Lower leg skin (tissue), 3 donors: ENCODE measurements around the gene FAM240A.

Experiments used
- POLR2A ChIP-seq, 2 donors: fragments of 450-650 bp; IDR thresholded peaks; one replicate each; pipeline ENCODE4 v1.6.1; 2016 to 2017; ENCODE audit warnings: antibody characterized with exemption in 2 of 2, mild to moderate bottlenecking in 1 of 2, moderate library complexity in 1 of 2
- TF ChIP-seq, protein P1 (sequence below), 3 donors: fragments of 450-650 bp; IDR thresholded peaks; one replicate each; pipeline ENCODE4 v1.5.1; 2016; ENCODE audit warnings: antibody characterized with exemption in 3 of 3, mild to moderate bottlenecking in 3 of 3, moderate library complexity in 2 of 3

DNA sequence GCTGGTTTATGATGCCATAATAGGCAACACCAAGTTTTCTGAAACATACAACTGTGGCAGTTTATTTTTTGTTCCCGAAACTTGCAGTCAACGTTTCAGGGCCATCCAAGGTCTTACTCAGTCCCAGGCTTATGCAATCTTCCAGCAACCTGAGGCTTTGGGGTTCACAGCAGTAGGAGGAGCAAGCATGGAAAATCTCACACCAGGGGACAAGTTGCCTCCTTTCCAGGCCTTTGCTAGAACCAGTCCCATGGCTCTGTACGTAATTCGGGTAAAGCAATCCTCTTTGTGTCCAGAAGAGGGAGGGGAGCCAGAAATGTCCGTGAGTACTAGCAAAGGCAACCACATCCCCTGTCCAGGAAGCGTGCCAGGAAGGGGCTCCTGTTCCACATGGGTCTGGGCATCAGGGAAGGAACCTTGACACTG, 4.7 kb upstream of the FAM240A start:
- TF ChIP-seq, protein P1, sequence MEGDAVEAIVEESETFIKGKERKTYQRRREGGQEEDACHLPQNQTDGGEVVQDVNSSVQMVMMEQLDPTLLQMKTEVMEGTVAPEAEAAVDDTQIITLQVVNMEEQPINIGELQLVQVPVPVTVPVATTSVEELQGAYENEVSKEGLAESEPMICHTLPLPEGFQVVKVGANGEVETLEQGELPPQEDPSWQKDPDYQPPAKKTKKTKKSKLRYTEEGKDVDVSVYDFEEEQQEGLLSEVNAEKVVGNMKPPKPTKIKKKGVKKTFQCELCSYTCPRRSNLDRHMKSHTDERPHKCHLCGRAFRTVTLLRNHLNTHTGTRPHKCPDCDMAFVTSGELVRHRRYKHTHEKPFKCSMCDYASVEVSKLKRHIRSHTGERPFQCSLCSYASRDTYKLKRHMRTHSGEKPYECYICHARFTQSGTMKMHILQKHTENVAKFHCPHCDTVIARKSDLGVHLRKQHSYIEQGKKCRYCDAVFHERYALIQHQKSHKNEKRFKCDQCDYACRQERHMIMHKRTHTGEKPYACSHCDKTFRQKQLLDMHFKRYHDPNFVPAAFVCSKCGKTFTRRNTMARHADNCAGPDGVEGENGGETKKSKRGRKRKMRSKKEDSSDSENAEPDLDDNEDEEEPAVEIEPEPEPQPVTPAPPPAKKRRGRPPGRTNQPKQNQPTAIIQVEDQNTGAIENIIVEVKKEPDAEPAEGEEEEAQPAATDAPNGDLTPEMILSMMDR (IDR thresholded peaks at IDR 0.05), result no peak
- TF ChIP-seq POLR2A (IDR thresholded peaks at IDR 0.05), result no peak
